ENCODE results near the gene JMY.

JMY gene

GRCh38 chr5:79200573-79201183 is 35.3 kb upstream of the JMY start:
- peak; percentile 29 for FAIRE-seq
- TF ChIP-seq CTCF (IDR thresholded peaks at IDR 0.05; ENCODE audit: insufficient read depth, missing control alignments) = peak; percentile 56
- DNase-seq (ENCODE audit: insufficient read length, low spot score) = no peak

DNA sequence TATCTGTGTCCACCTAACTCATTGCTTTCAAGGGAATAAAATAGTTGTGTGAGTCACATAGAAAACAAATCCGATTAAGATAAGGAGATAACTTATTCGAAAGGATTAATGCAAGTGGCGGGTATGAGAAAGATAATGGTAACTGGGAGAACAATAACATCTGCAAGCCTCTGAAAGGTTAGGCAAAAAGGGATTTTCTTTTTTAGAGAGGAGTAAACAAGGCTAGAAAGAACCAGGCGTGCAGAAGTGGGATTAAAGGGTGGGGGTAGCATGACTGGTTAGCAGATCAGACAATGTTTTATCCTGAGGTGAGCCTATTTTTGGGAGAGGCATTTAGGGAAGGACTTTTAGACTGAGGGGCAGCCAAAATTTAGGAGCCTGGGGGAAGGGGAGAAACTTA is 34.7 kb upstream of the JMY start:
- TF ChIP-seq CTCF (IDR thresholded peaks at IDR 0.05; ENCODE audit: insufficient read depth, missing control alignments) = no peak
- DNase-seq (ENCODE audit: insufficient read length, low spot score) (peak; percentile 73), FAIRE-seq (peak; percentile 99)

DNA sequence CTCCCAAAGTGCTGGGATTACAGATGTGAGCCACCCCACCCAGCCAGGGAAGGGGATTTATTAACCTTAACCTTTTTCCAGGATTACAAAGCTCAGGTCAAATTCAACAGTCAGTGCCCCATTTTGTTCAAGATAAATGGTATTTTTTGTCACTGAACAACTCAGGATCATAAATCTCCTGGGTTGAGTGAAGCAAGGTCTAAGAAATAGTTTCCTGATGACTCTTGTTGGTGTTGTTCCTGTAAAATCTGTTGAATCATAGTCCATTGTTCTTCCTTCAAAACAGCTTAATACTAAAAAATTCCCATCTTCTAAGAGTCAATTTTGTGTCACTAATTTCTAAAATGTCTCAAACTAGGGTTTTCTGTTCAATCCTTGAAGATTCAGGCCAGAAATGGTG is 33.9 kb upstream of the JMY start:
- TF ChIP-seq CTCF (IDR thresholded peaks at IDR 0.05; ENCODE audit: insufficient read depth, missing control alignments) = no peak
- FAIRE-seq = no peak
- no peak for DNase-seq (ENCODE audit: insufficient read length, low spot score)

GRCh38 chr5:79205965-79206364 is 30.0 kb upstream of the JMY start:
- TF ChIP-seq CTCF (IDR thresholded peaks at IDR 0.05; ENCODE audit: insufficient read depth, missing control alignments) = no peak
- FAIRE-seq = no peak
- no peak for DNase-seq (ENCODE audit: insufficient read length, low spot score)

DNA sequence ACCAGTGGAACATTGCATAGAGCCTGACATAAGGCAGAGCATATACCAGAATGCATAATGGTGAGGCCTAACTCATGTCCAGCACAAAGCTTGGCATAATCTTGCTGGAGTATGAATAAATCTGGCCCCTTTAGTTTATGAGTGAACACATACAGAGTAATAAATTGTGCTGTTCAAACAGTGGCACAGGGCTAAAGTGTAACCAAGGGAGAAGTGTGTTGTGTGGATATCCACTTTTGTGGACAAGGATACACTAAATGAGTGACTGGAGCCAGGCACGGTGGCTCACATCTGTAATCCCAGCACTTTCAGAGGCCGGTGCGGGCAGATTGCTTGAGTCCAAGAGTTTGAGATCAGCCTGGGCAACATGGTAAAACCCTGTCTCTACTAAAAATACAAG is 29.4 kb upstream of the JMY start:
- no peak for TF ChIP-seq CTCF (IDR thresholded peaks at IDR 0.05; ENCODE audit: insufficient read depth, missing control alignments)
- DNase-seq (ENCODE audit: insufficient read length, low spot score) = no peak
- FAIRE-seq = no peak

GRCh38 chr5:79209505-79209904 is 26.4 kb upstream of the JMY start:
- FAIRE-seq (no peak), DNase-seq (ENCODE audit: insufficient read length, low spot score) (no peak)
- TF ChIP-seq CTCF (IDR thresholded peaks at IDR 0.05; ENCODE audit: insufficient read depth, missing control alignments) = no peak

DNA sequence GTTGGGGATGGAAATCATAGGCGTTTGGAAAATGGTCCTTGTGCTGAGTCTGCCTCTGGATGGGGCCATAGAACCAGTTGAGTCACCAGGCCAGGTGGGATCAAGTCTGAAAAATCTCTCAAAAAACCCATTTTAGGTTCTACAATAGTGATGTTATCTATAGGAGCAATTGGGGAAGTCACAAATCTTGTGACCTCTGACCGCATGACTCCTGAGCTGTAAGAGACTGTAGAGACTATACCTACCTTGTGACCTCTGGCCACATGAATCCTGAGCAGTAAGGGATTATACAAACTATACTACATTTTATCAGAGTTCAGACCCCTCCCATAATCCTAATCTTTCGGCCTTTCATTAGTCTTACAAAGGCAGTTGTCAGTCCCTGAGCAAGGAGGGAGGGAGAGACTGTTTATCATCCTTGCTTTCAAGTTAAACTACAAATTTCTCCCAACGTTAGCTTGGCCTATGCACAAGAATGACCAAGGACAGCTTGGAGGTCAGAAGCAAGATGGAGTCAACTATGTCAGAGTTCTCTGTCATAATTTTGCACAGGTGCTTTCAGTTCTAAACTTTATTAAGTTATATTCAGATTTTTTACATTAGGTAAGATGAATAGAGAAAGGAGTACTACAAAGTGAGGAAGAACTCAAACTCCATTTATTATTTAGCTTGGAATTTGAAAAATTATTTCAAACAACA is 11.5 kb upstream of the JMY start:
- no peak for TF ChIP-seq CTCF (IDR thresholded peaks at IDR 0.05; ENCODE audit: insufficient read depth, missing control alignments)
- FAIRE-seq = peak; percentile 6
- DNase-seq (ENCODE audit: insufficient read length, low spot score) = no peak
